ENCODE measurements around the gene HOXC11.

HOXC11 gene

DNA sequence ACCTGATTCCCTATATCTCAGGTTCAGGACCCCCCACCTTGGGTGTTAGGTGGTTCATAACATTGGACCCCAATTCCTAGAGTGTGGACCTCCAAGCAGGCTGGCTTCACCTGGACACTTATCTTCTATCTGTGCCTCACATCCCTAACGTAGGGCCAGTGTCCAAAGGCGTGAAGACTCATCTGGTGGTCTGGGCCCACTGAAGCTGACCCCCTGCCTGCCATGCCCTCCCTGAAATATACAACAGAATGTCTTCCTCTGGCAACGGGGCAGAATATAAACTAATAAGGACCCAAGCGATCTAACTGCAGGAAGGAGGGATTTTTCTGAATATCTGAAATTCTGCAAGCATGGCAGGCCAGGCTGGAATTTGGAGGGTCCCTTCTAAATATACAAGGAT, 28.7 kb upstream of the HOXC11 start:
- no peak for DNase-seq

DNA sequence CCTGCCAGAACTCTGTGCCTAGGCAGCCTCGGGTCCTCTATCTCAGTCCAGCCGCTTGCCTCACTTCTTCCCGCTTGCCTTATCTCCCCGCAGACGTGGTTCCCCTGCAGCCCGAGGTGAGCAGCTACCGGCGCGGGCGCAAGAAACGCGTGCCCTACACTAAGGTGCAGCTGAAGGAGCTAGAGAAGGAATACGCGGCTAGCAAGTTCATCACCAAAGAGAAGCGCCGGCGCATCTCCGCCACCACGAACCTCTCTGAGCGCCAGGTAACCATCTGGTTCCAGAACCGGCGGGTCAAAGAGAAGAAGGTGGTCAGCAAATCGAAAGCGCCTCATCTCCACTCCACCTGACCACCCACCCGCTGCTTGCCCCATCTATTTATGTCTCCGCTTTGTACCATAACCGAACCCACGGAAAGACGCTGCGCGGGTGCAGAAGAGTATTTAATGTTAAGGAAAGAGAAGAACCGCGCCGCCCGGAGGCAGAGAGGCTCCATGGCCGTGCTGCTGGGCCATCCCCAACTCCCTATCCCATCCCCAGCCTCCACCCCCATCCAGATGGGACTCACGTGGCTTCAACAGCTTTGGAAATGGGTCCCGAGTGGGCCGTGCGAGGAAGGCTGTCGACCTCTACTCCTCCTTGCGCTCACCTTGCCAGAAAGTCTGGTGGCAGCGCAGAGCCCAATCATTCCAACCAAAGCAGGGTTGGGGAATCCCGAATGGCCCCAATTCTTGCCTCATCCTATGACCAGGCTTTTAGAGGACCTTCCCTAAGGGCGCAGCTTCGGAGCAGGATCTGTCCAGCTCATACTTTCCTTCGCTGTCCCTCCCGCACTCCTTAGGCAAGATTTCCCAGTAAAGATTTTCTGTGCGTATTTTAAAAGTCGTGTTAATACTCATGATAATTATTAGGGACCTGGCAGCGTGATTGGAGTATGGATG, 27.7 kb upstream of the HOXC11 start:
- no peak for DNase-seq

DNA sequence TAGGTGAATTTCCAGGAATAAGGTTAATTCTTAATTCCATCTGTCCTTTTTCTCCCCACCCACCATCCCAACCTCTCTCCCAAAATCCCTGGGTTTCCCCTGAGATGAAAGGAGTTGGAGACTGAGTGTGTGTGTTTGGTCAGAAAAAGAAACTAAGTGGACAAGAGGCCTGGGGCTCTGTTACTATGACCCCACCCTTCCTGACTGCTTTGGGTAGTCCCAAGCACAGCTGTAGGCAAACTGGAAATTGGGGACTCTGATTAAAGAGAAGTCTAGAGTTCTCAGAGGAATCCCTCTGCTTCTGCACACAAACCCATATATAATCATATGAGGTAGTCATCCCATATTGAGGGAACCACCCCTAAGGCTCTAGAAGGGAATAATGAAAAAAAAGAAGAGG, 25.2 kb upstream of the HOXC11 start:
- no peak for DNase-seq

DNA sequence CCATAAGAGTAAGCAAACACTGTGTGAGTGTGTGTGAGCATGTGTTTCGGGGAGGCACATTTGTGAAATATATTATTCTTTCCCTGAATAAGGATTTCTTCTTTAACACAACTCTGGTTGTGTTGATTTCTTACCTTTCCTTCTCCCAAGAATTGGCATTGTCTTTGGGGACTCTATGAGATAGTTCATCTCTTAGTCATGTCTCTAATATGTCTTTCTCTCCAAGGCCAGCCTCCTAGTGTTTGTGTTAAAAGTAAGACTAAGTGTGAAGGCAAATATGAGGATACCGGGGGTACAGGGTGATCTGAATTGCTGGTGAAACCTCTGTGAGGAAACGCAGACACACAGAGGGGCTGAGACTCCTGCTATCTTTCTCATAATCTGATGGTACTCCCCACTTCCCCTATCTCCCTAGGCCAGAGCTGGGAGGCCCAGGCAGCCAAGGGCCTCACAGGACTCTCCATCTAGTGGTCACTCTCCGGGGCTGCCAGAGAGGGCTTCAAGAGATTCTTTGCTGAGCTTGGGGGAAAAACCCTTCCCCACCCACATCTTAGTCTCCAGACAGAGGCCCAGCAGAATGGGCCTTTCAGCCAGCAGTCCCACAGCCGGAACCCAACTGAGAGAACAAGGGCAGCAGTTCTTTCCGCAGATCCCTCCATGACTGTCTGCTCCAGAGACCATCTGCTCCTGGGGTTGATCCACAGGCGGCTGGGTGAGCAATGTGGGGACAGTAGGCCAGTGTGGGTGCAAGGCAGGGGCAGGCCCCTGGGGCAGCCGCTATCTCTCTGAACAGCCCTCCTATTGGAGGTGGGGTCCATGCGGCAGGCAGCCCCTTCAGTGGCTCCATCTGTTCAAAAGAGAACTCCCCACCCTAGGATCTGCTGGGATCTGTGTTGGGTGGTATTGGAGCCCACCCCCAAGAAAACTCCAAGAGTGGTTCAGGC, 24.0 kb upstream of the HOXC11 start:
- no peak for DNase-seq

DNA sequence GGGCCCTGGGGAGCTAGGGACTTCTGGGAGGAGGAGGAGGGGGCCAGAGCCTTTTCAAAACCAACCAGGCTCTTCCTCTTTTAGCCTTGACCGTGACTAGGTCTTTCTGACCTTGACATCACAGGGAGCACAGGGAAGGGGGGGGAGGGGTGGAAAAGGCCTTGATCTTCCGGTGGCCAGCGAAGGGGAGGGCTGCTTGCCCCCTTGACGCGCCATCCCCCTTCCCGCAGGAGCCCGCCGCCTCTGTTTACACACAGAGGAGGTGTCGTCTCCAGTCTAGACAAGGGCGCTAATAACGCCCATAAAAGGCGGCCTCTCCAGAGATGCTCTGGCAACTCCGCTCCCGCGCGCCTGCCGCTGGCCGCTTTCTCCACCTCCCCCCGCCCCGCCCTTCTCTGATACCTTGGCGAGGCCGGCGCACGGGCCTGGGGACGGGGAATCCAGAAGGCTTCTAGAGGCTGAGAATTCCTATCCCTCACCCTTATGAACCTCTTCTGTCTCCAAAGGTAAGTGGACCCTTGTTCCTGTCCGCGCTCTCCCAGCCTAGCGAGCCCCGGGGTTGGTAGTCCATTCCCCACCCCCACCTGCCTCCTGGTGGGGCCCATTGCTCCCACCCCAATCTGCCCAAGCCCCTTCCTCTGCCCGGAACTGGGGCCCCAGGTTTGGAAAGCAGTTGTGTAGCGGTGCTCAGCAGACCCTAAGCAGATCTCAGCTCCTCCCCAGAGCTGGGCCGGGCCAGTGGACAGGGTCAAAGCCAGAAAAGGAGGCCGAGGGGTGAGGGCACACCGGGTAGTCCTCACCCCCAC, 23.1 kb upstream of the HOXC11 start:
- no peak for DNase-seq

DNA sequence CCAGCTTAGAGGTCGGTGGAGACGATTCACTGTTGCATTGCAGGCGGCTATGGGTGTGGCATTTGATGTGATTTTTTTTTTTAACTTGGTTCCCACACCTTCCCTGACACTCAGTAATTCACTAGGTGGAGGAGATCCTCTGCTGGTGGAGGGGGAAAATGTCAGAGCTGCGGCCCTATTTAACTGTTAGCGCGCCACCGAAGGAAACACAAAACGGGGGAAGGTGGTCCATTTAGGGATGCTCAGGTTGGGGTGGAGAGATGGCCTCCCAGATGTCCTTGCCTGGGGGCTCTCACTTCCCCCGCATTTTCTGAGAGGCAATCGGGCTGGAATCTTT, 22.5 kb upstream of the HOXC11 start:
- DNase-seq = no peak

DNA sequence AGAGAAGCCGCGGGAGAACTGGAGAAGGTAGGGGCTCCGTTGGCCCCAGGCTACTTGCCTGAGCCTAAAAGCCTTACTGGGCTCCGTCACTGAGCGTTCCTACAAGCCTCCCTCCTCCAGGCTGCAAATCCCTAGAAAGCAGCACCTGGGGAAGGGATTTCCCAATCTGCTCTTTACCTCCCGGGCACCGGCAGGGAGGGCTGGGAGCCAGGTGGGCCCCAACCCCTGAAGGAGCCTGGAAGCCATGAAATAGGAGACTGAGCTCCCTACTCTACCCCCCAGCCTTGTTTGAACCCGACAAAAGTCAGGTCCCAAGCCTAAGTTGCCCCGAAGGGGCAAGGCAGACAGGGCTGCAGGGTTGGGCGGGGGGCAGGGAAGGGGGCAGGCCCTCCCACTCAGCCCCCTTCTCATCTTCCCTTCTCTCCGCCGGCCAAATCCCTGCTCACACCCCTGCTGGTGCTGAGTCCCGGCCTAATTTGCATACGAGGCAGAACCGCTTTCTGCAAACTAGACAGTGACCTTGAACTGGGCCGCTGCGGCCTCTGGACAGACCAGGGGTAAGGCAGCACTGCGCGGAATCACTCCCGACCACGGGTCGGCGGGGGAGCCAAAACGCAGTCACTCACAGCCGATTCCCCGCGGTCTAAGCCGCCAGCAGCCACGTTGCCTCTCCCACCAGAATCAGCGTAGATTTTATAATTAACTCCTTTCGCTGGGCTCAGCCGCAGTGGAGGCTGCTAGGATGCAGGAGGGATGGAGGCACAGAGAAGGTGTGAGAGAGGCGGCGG, 21.9 kb upstream of the HOXC11 start:
- no peak for DNase-seq

DNA sequence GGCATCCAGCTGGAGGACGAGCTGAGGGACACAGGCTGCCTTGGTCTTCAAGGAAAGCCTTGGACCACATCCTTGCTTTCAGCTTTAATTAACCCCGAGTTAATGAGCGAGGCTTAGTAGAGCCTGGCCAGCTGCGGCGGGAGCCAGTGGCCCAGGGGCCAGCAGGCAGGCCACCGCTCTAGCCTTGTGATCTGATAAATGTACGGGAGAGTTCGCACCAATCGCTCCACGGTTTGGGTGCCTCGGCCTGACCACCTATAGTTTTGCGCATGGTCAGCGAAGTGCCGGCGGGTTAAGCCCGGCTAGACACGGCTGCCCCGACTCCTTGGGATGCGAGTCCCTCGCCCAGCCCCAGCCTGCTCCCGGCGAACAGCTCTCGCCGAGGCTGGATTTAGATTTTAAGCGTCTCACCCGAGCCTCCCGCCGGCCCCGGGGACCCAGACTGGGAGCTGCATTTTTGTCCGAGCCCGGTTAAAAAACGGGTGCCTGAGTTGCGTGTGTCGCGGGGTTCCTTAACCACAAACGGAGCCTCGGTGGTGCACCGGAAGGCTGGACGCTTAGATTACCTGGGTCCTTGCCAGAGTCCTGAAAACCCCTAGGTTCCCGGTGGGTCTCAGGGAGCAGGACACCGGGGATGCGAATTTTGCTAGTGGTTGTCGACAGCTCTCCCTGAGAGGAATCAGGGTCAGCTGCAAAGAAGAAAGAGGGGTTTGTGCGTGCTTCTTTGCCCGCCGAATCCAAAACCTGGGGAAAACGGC, 21.2 kb upstream of the HOXC11 start:
- DNase-seq = no peak

DNA sequence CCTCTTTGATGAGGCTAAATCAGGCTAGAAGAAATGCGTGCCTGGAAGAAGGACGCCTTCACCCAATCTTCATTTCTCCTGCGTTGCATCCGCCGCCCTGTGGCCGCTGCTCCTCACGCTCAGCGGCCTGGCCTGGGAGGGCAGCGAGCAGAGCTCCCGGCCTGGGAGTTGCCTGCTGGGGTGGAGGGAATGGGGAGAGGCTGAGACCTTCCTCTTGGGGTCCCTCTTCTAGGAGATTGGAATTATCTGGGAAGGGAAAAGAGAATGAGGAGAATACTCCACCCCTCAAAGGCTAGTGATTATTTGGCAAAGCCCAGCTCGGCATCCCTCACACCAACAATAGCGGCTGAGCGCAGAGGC, 20.6 kb upstream of the HOXC11 start:
- no peak for DNase-seq

DNA sequence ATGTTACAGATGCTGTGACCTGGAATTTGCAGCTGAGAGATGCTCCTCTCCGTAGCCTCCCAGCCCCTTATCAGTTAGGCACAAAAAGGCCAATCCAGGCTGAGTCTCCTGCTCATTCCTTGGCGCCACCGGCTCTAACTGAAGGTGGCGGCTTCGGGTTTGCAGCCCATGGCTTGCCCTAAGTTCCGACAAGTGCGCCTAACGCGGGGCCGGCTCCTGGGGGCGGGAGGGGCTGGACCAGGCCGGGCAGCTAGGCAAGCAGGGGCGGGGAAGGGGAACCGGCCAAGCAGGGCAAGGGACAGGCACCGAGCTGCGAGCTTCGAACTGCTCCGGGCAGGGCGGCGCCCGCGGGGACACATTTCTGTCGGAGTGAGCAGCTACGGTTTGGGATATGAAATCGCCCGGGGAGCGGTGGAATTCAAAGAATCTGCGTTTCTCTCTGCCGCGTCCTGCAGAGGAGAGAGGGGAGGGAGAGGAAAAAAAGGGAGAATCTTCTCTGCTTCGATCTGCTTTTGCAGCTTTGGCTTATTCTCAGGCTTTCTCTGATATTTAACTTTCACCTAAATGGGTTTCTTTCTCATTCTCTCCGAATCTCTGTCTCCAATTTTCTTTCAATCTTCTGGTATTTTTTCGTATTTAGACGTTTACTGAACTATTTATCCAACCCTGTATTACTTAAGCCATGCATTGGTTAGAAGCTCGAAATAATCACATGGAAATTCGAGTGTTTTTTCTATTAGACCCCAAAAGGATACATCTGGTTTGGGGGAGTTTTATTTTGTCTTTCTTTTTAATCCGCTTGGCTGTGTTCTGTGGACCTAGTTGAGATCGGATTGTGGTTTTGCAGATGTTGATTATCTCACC, 19.8 kb upstream of the HOXC11 start:
- DNase-seq = no peak

DNA sequence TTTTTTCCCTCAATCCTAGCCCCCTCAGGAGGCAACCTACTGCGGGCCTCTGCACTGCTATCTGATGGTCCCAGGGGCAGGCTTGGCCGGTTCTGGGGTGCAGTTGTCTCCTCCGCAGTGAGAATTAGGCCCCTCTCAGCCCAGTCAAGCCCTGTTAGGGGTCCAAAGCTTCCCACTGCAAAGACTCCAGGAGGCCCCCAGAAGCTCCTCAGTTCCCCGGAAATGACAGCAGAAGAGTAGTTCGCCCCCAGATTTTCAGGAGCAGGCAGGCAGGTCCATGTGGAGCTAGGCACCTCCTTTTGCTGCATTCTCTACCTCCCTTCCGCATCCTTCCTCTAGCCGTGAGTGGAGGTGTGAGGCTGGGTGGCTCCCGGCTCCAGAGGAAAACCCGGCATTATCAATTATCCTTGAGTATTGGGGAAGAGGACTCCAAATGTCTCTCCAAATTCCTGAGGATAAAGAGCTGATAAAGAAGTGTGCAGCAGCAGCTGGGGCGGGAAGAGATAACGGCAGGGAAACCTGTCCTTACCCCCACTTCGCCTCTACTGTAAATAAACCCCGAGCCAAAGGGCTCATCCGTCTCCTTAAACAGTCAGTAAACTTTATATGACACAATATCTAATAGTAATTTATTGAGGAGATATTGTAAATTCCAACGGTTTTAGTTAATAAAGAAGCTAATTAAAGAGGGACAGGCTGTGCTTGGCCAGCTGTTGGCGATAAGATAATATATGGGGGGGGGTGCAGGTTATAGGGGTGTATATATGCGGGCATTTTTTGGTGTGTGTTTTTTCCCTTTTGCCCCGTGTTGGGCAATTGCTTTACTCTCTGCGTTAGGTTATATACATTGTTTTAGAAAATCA, 18.9 kb upstream of the HOXC11 start:
- DNase-seq = no peak

DNA sequence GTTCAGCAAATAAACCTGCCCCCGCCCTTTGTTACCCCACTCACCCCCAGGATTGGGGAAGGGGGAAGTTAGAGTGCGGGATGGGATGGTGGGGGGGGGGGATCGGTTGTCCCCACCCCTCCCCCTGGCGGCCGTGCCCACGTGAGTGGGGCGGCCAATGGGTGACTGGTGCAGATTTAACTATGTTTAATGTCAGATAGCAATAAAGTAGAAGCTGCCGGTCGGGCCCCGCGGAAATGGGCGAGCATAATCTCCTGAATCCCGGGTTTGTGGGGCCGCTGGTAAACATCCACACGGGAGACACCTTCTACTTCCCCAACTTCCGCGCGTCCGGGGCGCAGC, 18.3 kb upstream of the HOXC11 start, which contains the start of gene HOXC12:
TSS of gene HOXC12 (plus strand) at position 210 of the 342 bp plus-strand sequence. CDS start at position 237, 27 bp downstream.
- DNase-seq = no peak

DNA sequence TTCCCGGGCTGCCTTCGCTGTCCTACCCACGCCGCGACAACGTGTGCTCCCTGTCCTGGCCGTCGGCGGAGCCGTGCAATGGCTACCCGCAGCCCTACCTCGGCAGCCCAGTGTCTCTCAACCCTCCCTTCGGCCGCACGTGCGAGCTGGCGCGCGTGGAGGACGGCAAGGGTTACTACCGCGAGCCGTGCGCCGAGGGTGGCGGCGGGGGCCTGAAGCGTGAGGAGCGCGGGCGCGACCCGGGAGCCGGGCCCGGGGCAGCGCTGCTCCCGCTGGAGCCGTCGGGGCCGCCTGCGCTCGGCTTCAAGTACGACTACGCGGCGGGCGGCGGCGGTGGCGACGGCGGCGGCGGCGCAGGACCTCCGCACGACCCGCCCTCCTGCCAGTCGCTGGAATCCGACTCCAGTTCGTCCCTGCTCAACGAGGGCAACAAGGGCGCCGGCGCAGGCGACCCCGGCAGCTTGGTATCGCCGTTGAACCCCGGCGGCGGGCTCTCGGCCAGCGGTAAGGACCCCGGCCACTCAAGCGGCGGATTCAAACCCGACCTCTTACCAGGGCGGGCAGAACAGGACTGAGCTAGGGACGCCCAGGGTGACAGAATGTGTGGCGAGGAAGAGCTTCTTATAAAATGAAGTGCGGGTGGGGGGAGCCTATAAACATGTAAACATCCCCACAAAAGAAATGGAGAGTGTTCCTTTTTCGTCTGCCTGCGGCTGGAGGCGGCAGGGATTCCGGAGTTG, 17.7 kb upstream of the HOXC11 start:
- no peak for DNase-seq

DNA sequence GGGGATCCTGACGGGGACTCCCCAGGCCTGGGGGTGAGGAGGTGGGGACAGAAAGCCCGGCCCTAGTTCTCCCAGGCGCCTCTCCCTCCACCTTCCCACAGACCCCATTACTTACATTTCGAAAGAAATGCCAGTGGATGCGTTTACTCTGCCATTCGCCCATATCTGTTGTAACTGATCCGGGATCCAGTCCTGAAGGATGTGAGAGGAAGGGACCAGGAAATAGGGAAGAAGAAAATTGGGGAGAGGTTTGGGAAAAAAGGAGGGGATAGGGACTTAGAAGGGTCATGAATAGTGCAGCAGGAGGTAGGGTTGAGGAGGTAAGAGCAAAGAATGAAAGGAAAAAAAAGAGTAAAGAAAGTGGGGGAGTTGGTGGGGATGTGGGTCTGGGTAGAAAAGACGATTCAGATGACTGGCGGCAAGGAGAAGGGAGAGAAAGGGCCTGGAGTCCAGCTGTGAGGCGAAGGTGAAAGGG, 17.1 kb upstream of the HOXC11 start:
- DNase-seq = no peak

DNA sequence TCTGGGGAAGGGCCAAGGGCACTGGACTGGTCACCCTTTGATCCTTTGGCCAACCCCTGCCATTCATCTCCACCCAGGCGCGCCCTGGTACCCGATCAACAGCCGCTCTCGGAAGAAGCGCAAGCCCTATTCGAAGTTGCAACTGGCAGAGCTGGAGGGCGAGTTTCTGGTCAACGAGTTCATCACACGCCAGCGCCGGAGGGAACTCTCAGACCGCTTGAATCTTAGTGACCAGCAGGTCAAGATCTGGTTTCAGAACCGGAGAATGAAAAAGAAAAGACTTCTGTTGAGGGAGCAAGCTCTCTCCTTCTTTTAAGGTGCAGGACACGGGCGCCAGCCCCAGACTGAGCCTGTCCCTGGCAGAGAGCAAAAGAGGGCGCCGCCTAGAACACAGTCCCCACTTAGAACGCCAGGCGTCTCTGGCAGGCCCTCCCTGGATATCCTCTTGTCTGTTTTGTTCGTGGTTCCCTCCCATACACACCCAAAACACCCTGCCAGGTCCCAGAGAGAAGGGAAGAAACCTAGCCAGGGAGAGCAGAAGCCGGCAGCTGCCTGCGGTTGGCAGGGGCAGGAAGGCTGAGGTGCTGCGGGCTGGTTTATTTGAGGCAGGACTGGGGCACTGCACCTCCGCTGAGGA, 16.6 kb upstream of the HOXC11 start:
- DNase-seq = no peak

DNA sequence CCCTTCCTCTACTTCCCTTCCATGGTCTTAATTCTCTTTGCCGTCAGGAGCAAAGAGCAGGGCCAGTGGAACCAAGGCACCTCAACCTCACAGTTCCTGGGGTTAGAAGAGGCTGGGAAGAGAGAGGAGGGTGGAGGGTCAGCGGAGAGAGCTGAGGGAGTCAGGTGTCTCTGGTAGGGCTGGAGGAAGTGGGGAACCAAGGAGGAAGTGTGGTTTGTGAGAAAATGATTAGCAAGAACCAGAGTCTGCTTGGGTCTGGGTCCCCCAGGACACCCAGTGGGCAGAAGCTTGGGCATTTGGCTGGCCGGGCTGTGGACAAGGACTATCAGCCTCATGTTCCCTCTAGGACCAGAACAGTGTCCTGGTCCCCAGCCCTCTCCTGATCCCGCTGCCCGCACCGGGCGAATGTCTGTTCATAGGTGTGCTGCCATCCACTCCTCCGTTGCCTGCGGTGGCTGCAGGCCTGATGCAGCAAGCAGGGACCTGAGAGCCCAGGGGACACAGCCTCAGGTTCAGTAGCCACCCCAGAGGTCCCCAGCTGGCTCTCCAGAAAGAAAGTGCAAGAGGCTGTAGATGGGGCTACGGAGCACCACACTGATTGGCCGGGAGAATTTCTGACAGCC, 15.9 kb upstream of the HOXC11 start:
- DNase-seq = no peak

DNA sequence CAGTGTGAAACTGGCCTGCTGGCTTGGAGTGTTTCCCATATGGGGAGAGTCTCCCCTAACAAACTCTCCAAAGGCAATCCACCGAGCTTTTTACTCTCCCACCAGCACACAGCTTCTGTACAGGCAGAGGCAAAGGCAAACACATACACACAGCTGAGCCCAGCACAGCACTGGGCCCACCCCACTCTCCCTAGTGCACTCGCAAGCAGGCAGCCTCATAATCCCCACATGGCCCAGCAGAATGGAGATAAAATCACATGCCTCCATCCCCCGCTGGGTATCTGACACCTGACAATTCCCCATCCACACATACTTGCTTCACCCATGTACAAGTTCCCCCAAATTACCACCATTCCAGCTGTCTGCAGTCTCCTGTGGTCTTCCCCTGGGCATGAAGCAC, 14.8 kb upstream of the HOXC11 start:
- no peak for DNase-seq

DNA sequence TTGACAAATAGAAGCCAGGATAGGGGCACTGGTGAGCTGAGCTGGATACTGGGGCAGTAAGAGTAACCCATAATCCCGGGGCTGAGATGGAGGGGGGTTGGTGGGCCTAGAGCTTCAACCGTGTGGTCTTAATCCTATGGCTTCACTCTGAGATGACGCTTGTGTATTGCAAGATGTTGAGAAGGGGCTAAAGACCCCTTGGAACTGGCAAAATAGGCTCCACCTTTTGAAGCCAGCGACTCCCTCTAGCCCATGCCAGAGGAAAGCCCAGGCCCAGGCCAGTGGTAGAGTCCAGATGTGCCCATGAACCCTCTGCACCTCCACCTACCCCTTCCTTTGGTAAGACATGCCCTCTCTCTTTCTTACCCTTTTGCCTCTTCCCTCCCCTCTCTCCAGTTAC, 13.6 kb upstream of the HOXC11 start:
- no peak for DNase-seq
